IMR-90 (cell line): Measurements from ENCODE around the gene CDH22. TPM values are rescaled to one million over a fixed set of nuclear protein-coding genes. Genes with fewer than 3 reads are reported as not detected.

ENCODE experiments used
- ATAC-seq: fragments of 200-7000 bp; cut with Tn5 transposase; 2 replicates; pipeline ENCODE4 v1.9.1; 2020; ENCODE audit warnings: low read depth, mild to moderate bottlenecking, moderate library complexity
- BruUV-seq: library from RNA; stranded (reverse); fragments of 400-500 nt; replicated peaks from 2 replicates; lab custom pipeline; 2021; lab: Mats Ljungman, UMichigan
- CTCF ChIA-PET: fragments of 300-600 bp; formaldehyde crosslinking; extraction: SDS; loops from one replicate; lab custom pipeline; 2021; ENCODE audit warnings: antibody characterized with exemption; lab: Yijun Ruan, JAX
- POLR2A ChIA-PET: fragments of 300-600 bp; sonication (Branson Sonifier 250); formaldehyde crosslinking; loops from one replicate; lab custom pipeline; 2022; ENCODE audit warnings: antibody characterized with exemption; ENCODE audit not compliant: unreplicated experiment; lab: Charles Lee
- DNase-seq: peaks from one replicate; pipeline ENCODE4 v3.0.0; 2013
- H2AFZ ChIP-seq: replicated peaks from 2 replicates; pipeline ENCODE3; 2013; ENCODE audit warnings: low read length, mild to moderate bottlenecking; ENCODE audit not compliant: poor library complexity
- H2AK5ac ChIP-seq: 2 replicates; pipeline ENCODE4 v1.6.1; 2013; ENCODE audit warnings: low read depth, low read length, inconsistent platforms
- H2AK9ac ChIP-seq: replicated peaks from 2 replicates; pipeline ENCODE3; 2013; ENCODE audit warnings: mild to moderate bottlenecking, low read depth, low read length, moderate library complexity; ENCODE audit not compliant: poor library complexity
- H2BK120ac ChIP-seq: 2 replicates; pipeline ENCODE4 v1.6.1; 2013; ENCODE audit warnings: low read depth, low read length, inconsistent platforms
- H2BK15ac ChIP-seq: 3 replicates; pipeline ENCODE4 v1.6.1; 2013; ENCODE audit warnings: low read depth, low read length, inconsistent platforms
- H2BK20ac ChIP-seq: 2 replicates; pipeline ENCODE4 v1.6.1; 2013; ENCODE audit warnings: low read depth, mild to moderate bottlenecking, inconsistent platforms, low read length, moderate library complexity
- H2BK5ac ChIP-seq: 2 replicates; pipeline ENCODE4 v1.6.1; 2013; ENCODE audit warnings: mild to moderate bottlenecking, low read depth, low read length, inconsistent platforms; ENCODE audit not compliant: poor library complexity, severe bottlenecking
- H3K14ac ChIP-seq: replicated peaks from 2 replicates; pipeline ENCODE4 v1.6.1; 2013; ENCODE audit warnings: low read depth, low read length, inconsistent platforms
- H3K18ac ChIP-seq: 2 replicates; pipeline ENCODE4 v1.6.1; 2013; ENCODE audit warnings: low read depth, low read length, control low read depth
- H3K23ac ChIP-seq: 2 replicates; pipeline ENCODE4 v1.6.1; 2013; ENCODE audit warnings: low read depth, low read length, inconsistent platforms
- H3K27ac ChIP-seq: 2 replicates; pipeline ENCODE4 v1.5.1; 2013; ENCODE audit warnings: mild to moderate bottlenecking, control low read depth, low read length; ENCODE audit not compliant: insufficient read depth
- H3K27me3 ChIP-seq: 2 replicates; pipeline ENCODE4 v1.6.1; 2013; ENCODE audit warnings: low read length; ENCODE audit not compliant: control insufficient read depth, insufficient read depth
- H3K36me3 ChIP-seq: 2 replicates; pipeline ENCODE4 v1.6.1; 2013; ENCODE audit warnings: low read length, mixed read lengths; ENCODE audit not compliant: control insufficient read depth, insufficient read depth
- H3K4ac ChIP-seq: 2 replicates; pipeline ENCODE4 v1.6.1; 2013; ENCODE audit warnings: low read depth, low read length, inconsistent platforms
- H3K4me1 ChIP-seq: 2 replicates; pipeline ENCODE4 v1.6.1; 2013; ENCODE audit warnings: low read length, mixed read lengths; ENCODE audit not compliant: control insufficient read depth, insufficient read depth
- H3K4me2 ChIP-seq: 2 replicates; pipeline ENCODE4 v1.6.1; 2013; ENCODE audit warnings: low read depth, mild to moderate bottlenecking, control low read depth, low read length, moderate library complexity
- H3K4me3 ChIP-seq: 2 replicates; pipeline ENCODE4 v1.5.1; 2013; ENCODE audit warnings: low read depth, mild to moderate bottlenecking, control low read depth, low read length, moderate library complexity; ENCODE audit not compliant: insufficient read depth
- H3K56ac ChIP-seq: 2 replicates; pipeline ENCODE4 v1.6.1; 2013; ENCODE audit warnings: low read length, inconsistent platforms; ENCODE audit not compliant: insufficient read depth; ENCODE audit errors: extremely low read depth
- H3K79me1 ChIP-seq, 2 experiments: 2 replicates each; pipeline ENCODE4 v1.6.1; 2013; ENCODE audit warnings: low read length in 2 of 2, inconsistent platforms in 1 of 2, low read depth in 1 of 2
- H3K9ac ChIP-seq: 2 replicates; pipeline ENCODE4 v1.6.1; 2013; ENCODE audit warnings: low read depth, low read length, control low read depth
- H3K9me1 ChIP-seq: 2 replicates; pipeline ENCODE4 v1.6.1; 2013; ENCODE audit warnings: low read length, inconsistent platforms; ENCODE audit not compliant: insufficient read depth
- H3K9me3 ChIP-seq: 2 replicates; pipeline ENCODE4 v1.6.1; 2013; ENCODE audit warnings: low read length; ENCODE audit not compliant: control insufficient read depth, insufficient read depth
- H4K20me1 ChIP-seq: 2 replicates; pipeline ENCODE4 v1.6.1; 2013; ENCODE audit warnings: low read length, inconsistent platforms; ENCODE audit not compliant: insufficient read depth
- H4K5ac ChIP-seq: 2 replicates; pipeline ENCODE4 v1.6.1; 2013; ENCODE audit warnings: mild to moderate bottlenecking, low read depth, low read length, control low read depth
- H4K8ac ChIP-seq, 2 experiments: 2 replicates each; pipeline ENCODE4 v1.6.1; 2013; ENCODE audit warnings: low read depth in 2 of 2, low read length in 2 of 2, control low read depth in 1 of 2, inconsistent platforms in 1 of 2
- H4K91ac ChIP-seq: 2 replicates; pipeline ENCODE4 v1.6.1; 2013; ENCODE audit warnings: low read depth, low read length, inconsistent platforms; ENCODE audit not compliant: insufficient read depth
- BHLHE40 ChIP-seq: fragments of 150-350 bp; IDR thresholded peaks from 2 replicates; pipeline ENCODE4 v1.6.1; 2016; ENCODE audit warnings: mild to moderate bottlenecking, low read depth, low read length
- CEBPB ChIP-seq: IDR thresholded peaks from 2 replicates; pipeline ENCODE4 v1.6.1; 2012; ENCODE audit warnings: low read depth, low read length, improper control_type of control experiment
- CHD1 ChIP-seq: IDR thresholded peaks from 2 replicates; pipeline ENCODE4 v1.6.1; 2012; ENCODE audit warnings: low read depth, low read length, improper control_type of control experiment
- FOS ChIP-seq: fragments of 150-350 bp; IDR thresholded peaks from 2 replicates; pipeline ENCODE4 v1.6.1; 2016; ENCODE audit warnings: low read depth, low read length
- MAFK ChIP-seq: IDR thresholded peaks from 2 replicates; pipeline ENCODE4 v1.6.1; 2012; ENCODE audit warnings: low read depth, low read length, improper control_type of control experiment
- MAZ ChIP-seq: IDR thresholded peaks from 2 replicates; pipeline ENCODE4 v1.6.1; 2012; ENCODE audit warnings: low read depth, mild to moderate bottlenecking, low read length, improper control_type of control experiment, moderate library complexity, borderline replicate concordance
- MXI1 ChIP-seq: IDR thresholded peaks from 2 replicates; pipeline ENCODE4 v1.6.1; 2012; ENCODE audit warnings: low read depth, mild to moderate bottlenecking, low read length, moderate library complexity, borderline replicate concordance
- NFE2L2 ChIP-seq: fragments of 150-350 bp; IDR thresholded peaks from 2 replicates; pipeline ENCODE4 v1.6.1; 2016; ENCODE audit warnings: low read depth, mild to moderate bottlenecking, low read length
- POLR2A ChIP-seq: IDR thresholded peaks from 2 replicates; pipeline ENCODE4 v1.6.1; 2012; ENCODE audit warnings: mild to moderate bottlenecking, low read depth, low read length
- RAD21 ChIP-seq: IDR thresholded peaks from 2 replicates; pipeline ENCODE4 v1.6.1; 2012; ENCODE audit warnings: low read length, improper control_type of control experiment
- RCOR1 ChIP-seq: IDR thresholded peaks from 2 replicates; pipeline ENCODE4 v1.6.1; 2012; ENCODE audit warnings: mild to moderate bottlenecking, low read length, improper control_type of control experiment; ENCODE audit not compliant: insufficient replicate concordance
- RFX5 ChIP-seq: IDR thresholded peaks from 2 replicates; pipeline ENCODE4 v1.8.0; 2012; ENCODE audit warnings: low read depth, mild to moderate bottlenecking, low read length, moderate library complexity
- SMC3 ChIP-seq: fragments of 150-350 bp; IDR thresholded peaks from 2 replicates; pipeline ENCODE4 v1.6.1; 2016; ENCODE audit warnings: low read depth, mild to moderate bottlenecking, antibody characterized with exemption, low read length, moderate library complexity
- USF2 ChIP-seq: fragments of 150-350 bp; IDR thresholded peaks from 2 replicates; pipeline ENCODE4 v1.6.1; 2017; ENCODE audit warnings: mild to moderate bottlenecking, antibody characterized with exemption, low read length, low read depth
- WGBS, 2 experiments: methylation state at CpG; one replicate each; pipeline versions ENCODE4 v1.1.5 to v1.1.7; 2013; ENCODE audit warnings: missing lambda C conversion rate in 2 of 2; ENCODE audit not compliant: insufficient read length in 1 of 2; ENCODE audit errors: extremely low coverage in 2 of 2; 5-methylcytosine and 5-hydroxymethylcytosine counted together
- dilution Hi-C: fragments of 300-500 bp; cut with HindIII; formaldehyde crosslinking; loops from one replicate; pipeline ENCODE4 v1.14.3; 2018; ENCODE audit warnings: low sequenced_read_pairs; ENCODE audit not compliant: unreplicated experiment
- in situ Hi-C: fragments of 300-500 bp; cut with MboI; formaldehyde crosslinking; loops from 3 replicates; pipeline ENCODE4 v1.14.3; 2019; ENCODE audit warnings: low sequenced_read_pairs, inconsistent platforms, mixed read lengths
- intact Hi-C: fragments of 100-400 bp; cut with micrococcal nuclease; formaldehyde crosslinking; loops from 2 replicates; pipeline ENCODE4 v1.10.0; 2022
- polyA plus RNA-seq, 3 experiments: library from polyadenylated mRNA; depleted of rRNA; stranded (reverse); fragments of >200 nt; gene quantifications; 2 replicates each; pipeline ENCODE4 v1.2.3, GENCODE V29; 2012; ENCODE audit warnings: low replicate concordance in 1 of 3
- total RNA-seq: library from RNA; depleted of rRNA; stranded (reverse); fragments of >200 nt; gene quantifications from 2 replicates; pipeline ENCODE4 v1.2.3, GENCODE V29; 2012
- TF ChIP-seq, protein P1 (sequence below): fragments of 150-350 bp; IDR thresholded peaks from 2 replicates; pipeline ENCODE4 v1.6.1; 2016; ENCODE audit warnings: low read depth, mild to moderate bottlenecking, low read length, moderate library complexity, borderline replicate concordance
- TF ChIP-seq, protein P2 (sequence below): conservative IDR thresholded peaks from 2 replicates; pipeline ENCODE4 v1.5.1; 2012; ENCODE audit warnings: mild to moderate bottlenecking, low read depth, low read length, improper control_type of control experiment

The CDH22 gene
- total and polyA plus RNA-seq, 2 of the 4 experiments (the other 2 are of a cell fraction), result not detected

DNA sequence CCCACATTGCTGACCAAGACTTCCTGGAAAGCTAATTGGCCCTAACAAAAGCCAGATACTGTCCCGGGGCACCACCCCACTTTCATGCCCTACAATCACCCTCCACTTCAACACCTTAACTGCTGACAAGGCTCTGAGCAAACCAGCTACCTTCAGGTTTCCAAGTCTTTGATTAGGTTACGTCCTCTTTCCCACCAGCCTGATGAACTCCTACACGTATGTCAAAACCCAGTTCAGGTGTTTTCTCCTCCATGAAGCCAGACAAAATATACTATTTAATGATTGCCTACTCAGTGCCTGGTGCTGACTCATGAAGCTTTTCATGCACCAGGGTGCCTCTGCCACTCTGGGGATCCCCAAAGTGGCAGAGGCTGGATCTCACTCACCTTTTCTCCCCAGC lies 58.6 kb downstream of the CDH22 start:
- H3K9ac ChIP-seq, result no peak overlapping the region
- in situ Hi-C loops, result no loop called here
- no peak overlapping the region for H2BK5ac ChIP-seq
- no peak for ATAC-seq
- peaks cover 59% of the 10 kb centered on the region for H3K27me3 ChIP-seq
- no TSS peak for BruUV-seq
- no peak overlapping the region for H2AK5ac ChIP-seq
- no peak overlapping the region for H3K4ac ChIP-seq
- no peaks in the 10 kb centered on the region for H3K9me1 ChIP-seq
- H3K79me1 ChIP-seq, result no peaks in the 10 kb centered on the region
- H3K4me1 ChIP-seq, result no peaks in the 10 kb centered on the region
- no peak overlapping the region for H4K5ac ChIP-seq
- H4K8ac ChIP-seq, result no peak overlapping the region
- no peak for DNase-seq
- no peak overlapping the region for H2BK120ac ChIP-seq
- H3K9me3 ChIP-seq, result peaks cover 2% of the 10 kb centered on the region; the same call in 1 of the 2 replicates
- WGBS, 2 experiments, result 50% methylated on average over 1 of the region's 3 CpGs; no CpG with 5 or more reads in 1 of the 2 experiments
- no peaks in the 10 kb centered on the region for H3K36me3 ChIP-seq
- TF ChIP-seq FOS (no peak), CHD1 (no peak), MAZ (no peak), USF2 (no peak), SMC3 (no peak), BHLHE40 (no peak), CEBPB (no peak), RFX5 (no peak), POLR2A (no peak), RAD21 (no peak), MAFK (no peak), NFE2L2 (no peak), RCOR1 (no peak), MXI1 (no peak)
- TF ChIP-seq, protein P1, sequence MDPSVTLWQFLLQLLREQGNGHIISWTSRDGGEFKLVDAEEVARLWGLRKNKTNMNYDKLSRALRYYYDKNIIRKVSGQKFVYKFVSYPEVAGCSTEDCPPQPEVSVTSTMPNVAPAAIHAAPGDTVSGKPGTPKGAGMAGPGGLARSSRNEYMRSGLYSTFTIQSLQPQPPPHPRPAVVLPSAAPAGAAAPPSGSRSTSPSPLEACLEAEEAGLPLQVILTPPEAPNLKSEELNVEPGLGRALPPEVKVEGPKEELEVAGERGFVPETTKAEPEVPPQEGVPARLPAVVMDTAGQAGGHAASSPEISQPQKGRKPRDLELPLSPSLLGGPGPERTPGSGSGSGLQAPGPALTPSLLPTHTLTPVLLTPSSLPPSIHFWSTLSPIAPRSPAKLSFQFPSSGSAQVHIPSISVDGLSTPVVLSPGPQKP, result no peak
- TF ChIP-seq, protein P2, sequence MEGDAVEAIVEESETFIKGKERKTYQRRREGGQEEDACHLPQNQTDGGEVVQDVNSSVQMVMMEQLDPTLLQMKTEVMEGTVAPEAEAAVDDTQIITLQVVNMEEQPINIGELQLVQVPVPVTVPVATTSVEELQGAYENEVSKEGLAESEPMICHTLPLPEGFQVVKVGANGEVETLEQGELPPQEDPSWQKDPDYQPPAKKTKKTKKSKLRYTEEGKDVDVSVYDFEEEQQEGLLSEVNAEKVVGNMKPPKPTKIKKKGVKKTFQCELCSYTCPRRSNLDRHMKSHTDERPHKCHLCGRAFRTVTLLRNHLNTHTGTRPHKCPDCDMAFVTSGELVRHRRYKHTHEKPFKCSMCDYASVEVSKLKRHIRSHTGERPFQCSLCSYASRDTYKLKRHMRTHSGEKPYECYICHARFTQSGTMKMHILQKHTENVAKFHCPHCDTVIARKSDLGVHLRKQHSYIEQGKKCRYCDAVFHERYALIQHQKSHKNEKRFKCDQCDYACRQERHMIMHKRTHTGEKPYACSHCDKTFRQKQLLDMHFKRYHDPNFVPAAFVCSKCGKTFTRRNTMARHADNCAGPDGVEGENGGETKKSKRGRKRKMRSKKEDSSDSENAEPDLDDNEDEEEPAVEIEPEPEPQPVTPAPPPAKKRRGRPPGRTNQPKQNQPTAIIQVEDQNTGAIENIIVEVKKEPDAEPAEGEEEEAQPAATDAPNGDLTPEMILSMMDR, result no peak
- H3K18ac ChIP-seq, result no peak overlapping the region
- H3K4me3 ChIP-seq, result no peak overlapping the region
- H2BK15ac ChIP-seq, result no peak overlapping the region
- no peak overlapping the region for H2AFZ ChIP-seq
- no peak overlapping the region for H3K23ac ChIP-seq
- no peak overlapping the region for H3K4me2 ChIP-seq
- no peak overlapping the region for H3K14ac ChIP-seq
- H2BK20ac ChIP-seq, result no peak overlapping the region
- intact Hi-C loops, result no loop called here
- CTCF ChIA-PET, result no interaction called here
- H4K20me1 ChIP-seq, result no peaks in the 10 kb centered on the region
- H3K27ac ChIP-seq, result no peak overlapping the region
- dilution Hi-C loops, result no loop called here
- no peak overlapping the region for H4K91ac ChIP-seq
- POLR2A ChIA-PET, result no interaction called here
- no peak overlapping the region for H2AK9ac ChIP-seq
- H3K56ac ChIP-seq, result no peak overlapping the region
